HuH-7 (cell line): ENCODE measurements around the gene CDH4.
A peak's percentile ranks its signal among the peaks of the same experiment; 100 is the strongest.
"Not testable (repeated sequence)": the region's sequence is repeated elsewhere in the genome, so short reads cannot be mapped to it uniquely, and the experiment has no call there.

ENCODE experiments used
- DNase-seq: peaks from one replicate; pipeline ENCODE4 v3.0.0; 2011; ENCODE audit warnings: low spot score

The CDH4 gene

DNA sequence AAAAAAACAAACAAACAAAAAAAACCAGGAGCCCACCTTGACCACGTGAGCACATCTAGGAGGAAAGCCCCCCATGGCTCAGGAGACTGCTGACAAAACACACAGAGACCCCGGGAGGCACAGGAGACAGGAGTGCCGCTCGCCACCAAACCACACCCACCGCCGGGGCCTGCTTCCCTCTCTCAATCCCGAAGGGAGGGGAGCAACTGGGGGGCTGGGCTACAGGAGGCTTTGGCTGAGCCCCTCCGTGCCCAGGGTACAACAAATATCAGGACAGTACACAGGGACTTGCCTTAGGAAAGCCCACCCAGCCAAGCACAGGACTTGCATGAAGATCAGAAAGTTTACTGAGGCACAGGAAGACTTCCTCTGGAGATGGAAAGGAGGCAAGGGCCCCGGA is 711.1 kb downstream of the CDH4 start:
- DNase-seq, result no peak

DNA sequence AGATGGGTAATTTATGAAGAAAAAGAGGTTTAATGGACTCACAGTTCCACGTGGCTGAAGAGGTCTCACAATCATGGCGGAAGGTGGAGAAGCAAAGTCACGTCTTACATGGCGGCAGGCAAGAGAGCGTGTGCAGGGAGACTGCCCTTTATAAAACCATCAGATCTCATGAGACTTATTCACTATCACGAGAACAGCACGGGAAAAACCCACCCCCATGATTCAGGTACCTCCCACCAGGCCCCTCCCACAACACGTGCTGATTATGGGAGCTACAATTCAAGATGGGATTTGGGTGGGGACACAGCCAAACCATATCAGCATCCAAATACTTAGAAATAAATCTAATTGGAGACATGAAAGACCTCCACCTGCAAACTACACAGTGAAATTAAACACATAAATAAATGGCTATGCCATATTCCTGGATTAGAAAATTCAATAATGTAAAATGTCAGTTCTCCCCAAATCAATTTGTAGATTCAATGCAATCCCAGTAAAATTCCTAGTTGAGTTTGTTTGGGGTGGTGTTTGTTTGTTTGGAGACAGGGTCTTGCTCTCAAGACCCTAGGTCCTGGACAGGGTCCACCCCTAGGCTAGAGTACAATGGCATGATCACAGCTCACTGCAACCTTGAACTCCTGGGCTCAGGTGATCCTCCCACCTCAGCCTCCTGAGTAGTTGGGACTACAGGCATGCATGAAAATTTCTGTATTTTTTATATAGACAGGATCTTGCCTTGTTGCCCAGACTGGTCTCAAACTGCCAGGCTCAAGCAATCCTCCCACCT is 712.0 kb downstream of the CDH4 start:
- DNase-seq, result no peak

- no peak for DNase-seq
Measured at GRCh38 chr20:61964675-61965605, 712.9 kb downstream of the CDH4 start.

GRCh38 chr20:61965606-61966491 is 713.8 kb downstream of the CDH4 start:
- no peak for DNase-seq

DNA sequence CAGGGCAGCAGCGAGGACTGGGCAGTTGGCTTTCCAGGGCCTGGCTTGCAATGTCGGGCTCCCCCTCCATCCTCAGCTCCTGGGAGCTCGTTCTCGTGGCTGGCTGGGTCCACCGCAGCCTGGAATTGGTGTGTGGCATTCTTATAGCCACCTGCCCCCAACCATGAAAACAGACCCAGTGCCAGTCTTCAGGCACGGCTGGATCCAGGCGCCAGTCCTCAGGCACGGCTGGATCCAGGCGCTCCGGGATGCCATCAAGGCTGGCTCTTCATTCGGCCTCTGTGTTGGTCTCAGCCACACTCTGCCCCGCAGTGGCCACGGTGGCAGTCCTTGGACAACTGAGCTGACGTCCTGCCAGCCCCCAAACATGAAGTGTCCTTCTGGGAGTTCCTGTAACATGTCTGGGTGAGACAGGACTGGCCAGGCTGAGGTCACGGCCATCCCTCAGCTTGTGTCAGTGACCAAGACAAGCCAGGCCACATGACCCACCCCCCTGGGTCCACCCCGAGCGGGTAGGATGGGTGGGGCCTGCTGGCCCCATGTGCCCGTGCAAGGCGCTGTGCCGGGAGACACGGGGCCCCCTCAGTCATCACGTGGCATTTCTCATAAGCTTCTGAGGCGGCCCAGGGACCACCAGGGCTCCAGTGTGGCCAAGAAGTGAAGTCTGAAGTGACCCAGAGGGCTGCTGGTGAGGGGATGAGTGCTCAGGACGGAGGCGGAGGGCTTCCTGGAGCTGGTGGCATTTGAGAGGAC is 714.6 kb downstream of the CDH4 start:
- DNase-seq, result no peak

DNA sequence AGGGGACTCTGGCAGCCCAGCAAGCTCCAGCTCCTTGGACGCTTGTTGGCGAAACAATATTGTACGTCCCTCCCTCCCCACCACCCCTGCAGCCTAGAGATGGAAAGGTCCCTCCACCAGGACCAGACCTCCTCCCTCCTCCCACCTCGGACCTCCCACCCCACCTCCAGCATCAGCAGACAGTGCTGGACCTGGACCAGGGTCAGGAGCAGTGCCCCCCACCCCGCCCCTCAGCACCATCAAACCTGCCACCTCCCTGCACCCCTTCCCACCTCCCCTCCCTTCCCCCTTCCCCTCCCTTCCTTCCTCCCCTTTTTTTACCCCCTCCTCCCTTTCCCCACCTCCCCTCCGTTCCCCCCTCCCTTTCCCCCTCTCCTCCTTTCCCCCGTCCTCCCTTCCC is 715.2 kb downstream of the CDH4 start:
- DNase-seq, result no peak

- DNase-seq, result no peak
Measured at GRCh38 chr20:61968036-61968810, 716.2 kb downstream of the CDH4 start.

GRCh38 chr20:61968932-61969331 is 716.9 kb downstream of the CDH4 start:
- DNase-seq, result no peak

- DNase-seq, result no peak
Measured at GRCh38 chr20:61969806-61970205, 717.7 kb downstream of the CDH4 start.

- DNase-seq, result no peak
Measured at GRCh38 chr20:61970357-61970756, 718.3 kb downstream of the CDH4 start.

- DNase-seq, result not testable (repeated sequence)
Measured at GRCh38 chr20:61971595-61971994, 719.5 kb downstream of the CDH4 start.

DNA sequence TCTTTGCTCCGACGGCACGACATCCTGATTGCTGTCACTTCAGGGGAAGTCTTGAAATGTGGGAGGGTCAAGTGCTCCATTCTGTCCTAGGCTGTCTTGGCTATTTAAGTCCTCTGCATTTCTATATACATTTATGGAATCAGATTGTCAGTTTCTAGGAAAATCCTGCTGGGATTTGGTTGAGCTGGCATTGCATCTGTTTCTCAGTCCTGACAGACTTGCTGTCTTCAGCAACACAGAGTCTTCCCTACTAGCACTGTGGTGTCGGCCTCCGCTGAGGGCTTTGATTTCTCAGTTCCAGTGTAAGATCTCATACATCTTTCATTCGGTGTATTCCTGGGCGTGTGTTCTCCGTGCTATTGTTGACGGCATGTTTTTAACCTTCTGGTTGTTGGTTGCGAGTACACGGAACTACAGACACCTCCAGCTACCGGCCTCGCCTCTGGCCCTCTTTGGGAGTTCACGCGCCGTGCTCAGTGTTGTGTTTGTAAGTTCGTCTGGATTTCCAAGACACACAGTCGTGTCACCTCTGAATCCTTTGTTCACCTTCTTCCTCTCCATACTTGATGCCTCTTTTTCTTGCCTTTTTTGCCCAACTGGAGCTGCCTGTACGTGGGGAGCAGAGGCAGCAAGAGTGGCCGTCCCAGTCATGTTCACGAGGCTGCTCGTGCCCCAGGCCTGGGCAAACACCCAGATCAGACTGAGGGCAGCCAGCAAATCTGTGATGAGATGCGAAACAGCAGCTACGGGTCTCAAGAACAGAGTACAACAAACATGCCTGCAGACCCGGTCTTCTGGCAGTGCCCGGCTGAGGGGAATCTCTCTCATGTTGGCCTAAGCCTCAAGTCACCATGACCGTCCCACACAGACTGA is 720.8 kb downstream of the CDH4 start:
- no peak for DNase-seq

- DNase-seq, result peak; percentile 52
Measured at GRCh38 chr20:61973515-61974356, 721.7 kb downstream of the CDH4 start.

DNA sequence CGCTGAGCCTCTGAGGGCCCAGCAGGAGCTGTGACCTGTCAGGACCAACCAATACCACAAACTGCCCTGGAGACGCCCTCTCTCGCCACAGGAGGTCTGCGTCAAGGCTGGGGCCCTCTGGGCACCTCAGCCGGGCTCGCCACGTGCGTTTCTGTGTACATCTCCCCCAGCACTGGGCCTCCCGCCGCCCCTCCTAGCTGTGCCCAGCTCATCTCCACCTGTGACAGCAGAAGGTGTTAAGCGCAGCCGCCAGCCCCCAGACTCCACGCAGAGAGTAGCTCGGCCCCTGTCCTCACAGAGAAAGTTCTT is 722.2 kb downstream of the CDH4 start:
- DNase-seq, result no peak

DNA sequence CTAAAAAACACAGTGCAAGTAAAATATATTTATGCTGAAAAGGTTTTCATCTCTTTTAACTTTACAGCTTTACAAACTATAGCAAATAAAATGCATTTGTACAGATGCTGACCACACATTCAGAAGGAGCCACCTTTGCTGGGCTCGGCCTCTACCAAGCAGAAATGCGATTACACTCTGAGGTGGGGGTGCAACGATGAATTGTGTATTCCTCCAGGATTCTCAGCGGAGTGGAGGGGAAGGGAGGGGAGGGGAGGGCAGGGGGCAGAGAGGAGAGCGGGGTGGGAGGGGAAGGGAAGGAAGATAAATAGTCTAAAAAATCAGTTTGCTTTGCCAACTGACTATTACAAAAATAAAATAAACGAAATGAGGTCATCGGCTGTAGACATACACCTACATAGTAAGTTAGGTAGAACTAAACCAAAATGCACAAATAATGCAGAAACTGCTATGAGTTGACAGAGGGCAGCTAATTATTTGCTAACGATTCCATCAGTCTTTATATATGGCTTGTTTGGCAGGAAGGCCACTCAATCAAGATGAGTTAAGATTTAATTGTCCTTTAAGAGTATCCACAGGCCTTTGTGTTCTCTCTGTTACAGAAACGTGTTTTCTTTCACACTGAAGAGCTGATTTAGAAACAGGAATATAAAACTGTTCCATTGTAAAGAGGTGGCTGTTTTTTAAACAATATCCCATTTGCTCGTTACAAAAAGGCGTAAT is 723.5 kb downstream of the CDH4 start:
- no peak for DNase-seq

DNA sequence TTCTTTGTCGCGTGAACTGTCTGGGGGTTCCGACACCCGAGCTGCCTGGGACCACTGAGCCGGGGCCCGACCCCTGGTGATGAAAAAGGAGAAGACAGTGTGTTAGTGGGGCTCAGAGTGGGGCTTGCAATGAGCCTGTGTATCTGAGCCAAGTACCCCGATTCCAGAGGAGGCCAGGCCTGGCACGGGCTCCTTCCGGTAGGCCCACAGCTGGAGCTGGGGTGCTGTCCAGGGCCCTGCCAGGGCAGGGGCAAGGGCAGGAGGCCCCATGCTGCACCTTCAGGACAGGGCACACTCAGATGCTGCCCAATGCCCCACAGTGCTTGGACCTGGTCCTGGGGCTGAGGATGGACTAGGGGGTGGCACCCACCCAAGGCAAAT is 724.2 kb downstream of the CDH4 start:
- no peak for DNase-seq

GRCh38 chr20:61976644-61977418 is 724.8 kb downstream of the CDH4 start:
- no peak for DNase-seq

DNA sequence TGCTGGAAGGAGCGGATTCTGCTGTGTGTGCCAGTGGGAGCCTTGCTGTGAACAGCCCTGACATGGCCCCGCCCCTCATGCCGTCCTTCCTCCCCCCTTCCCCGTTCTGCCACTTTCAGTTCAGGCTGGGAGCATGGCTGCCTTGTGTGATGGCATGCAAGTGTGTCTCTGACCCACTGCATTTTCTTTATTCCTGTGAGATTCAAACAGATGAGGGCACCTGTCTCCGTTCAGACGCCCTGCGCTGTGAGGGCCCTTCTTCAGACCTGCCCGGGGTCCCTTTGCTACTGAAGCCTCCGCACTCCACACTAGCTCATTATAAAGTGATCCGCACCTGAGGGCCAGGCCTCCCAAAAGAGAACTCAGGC is 725.3 kb downstream of the CDH4 start:
- DNase-seq, result no peak
